ENCODE measurements around the gene DMRTA2.

- TF ChIP-seq CTCF (IDR thresholded peaks at IDR 0.05) (no peak), POLR2A (IDR thresholded peaks at IDR 0.05) (no peak), POLR2AphosphoS5 (IDR thresholded peaks at IDR 0.05; ENCODE audit: insufficient read depth in 1 of 2, low read depth in 1 of 2) (no peak)
Observed at GRCh38 chr1:50430010-50430405, 6.8 kb upstream of the DMRTA2 start.
